Stimulated activated CD4-positive, alpha-beta T cell treated with anti-CD3 and anti-CD28 coated beads, Interleukin-2, amount 100 ng/mL, for 48 hours (primary cell): Measurements from ENCODE around the gene RIF1.
"Not testable (repeated sequence)": the region's sequence is repeated elsewhere in the genome, so short reads cannot be mapped to it uniquely, and the experiment has no call there.

ENCODE experiments used
- DNase-seq, 2 donors: peaks; one replicate each; pipeline ENCODE4 v3.0.0-alpha.2; 2020

RIF1 gene

GRCh38 chr2:151409601-151410484 lies at the start of gene RIF1:
TSS of gene RIF1 (plus strand) at chr2:151409902. CDS start at chr2:151410424, 522 bp downstream.
- DNase-seq, result peak; percentile 73 to 75

GRCh38 chr2:151361674-151362370 lies 47.9 kb upstream of the RIF1 start:
- no peak for DNase-seq

- no peak for DNase-seq
Observed at GRCh38 chr2:151363709-151364108, 46.0 kb upstream of the RIF1 start.

GRCh38 chr2:151367571-151367970 lies 42.1 kb upstream of the RIF1 start:
- DNase-seq, result no peak

- no peak for DNase-seq
Observed at GRCh38 chr2:151374436-151374835, 35.3 kb upstream of the RIF1 start.

GRCh38 chr2:151379169-151379568 lies 30.5 kb upstream of the RIF1 start:
- DNase-seq, result no peak

GRCh38 chr2:151380580-151381235 lies 29.0 kb upstream of the RIF1 start:
- DNase-seq, result no peak

GRCh38 chr2:151381266-151381665 lies 28.4 kb upstream of the RIF1 start:
- DNase-seq, result no peak

- no peak for DNase-seq
Observed at GRCh38 chr2:151388011-151388410, 21.7 kb upstream of the RIF1 start.

- DNase-seq, result no peak
Observed at GRCh38 chr2:151391436-151391835, 18.3 kb upstream of the RIF1 start.

- no peak for DNase-seq
Observed at GRCh38 chr2:151394509-151394908, 15.2 kb upstream of the RIF1 start.

- DNase-seq, result no peak
Observed at GRCh38 chr2:151395509-151396374, 14.0 kb upstream of the RIF1 start.

GRCh38 chr2:151399981-151400380 lies 9.7 kb upstream of the RIF1 start:
- no peak for DNase-seq

- no peak for DNase-seq
Observed at GRCh38 chr2:151401149-151401548, 8.6 kb upstream of the RIF1 start.

GRCh38 chr2:151403914-151404313 lies 5.8 kb upstream of the RIF1 start:
- no peak for DNase-seq

GRCh38 chr2:151405376-151405775 lies 4.3 kb upstream of the RIF1 start:
- no peak for DNase-seq

- DNase-seq, result no peak
Observed at GRCh38 chr2:151407281-151407680, 2.4 kb upstream of the RIF1 start.

GRCh38 chr2:151408788-151409600 lies 708 bp upstream of the RIF1 start:
- DNase-seq, result no peak

- peak; percentile 24 to 26 for DNase-seq
Observed at GRCh38 chr2:151410485-151410834, 758 bp downstream of the RIF1 start.

- DNase-seq, result no peak
Observed at GRCh38 chr2:151417650-151418049, 7.9 kb downstream of the RIF1 start.

- not testable (repeated sequence) for DNase-seq
Observed at GRCh38 chr2:151421681-151422080, 12.0 kb downstream of the RIF1 start.

GRCh38 chr2:151422917-151423439 lies 13.3 kb downstream of the RIF1 start:
- DNase-seq, result no peak
